HG03571 (cell line): ENCODE results near the gene SUPT4H1.

ENCODE experiments used
- ATAC-seq: cut with Tn5 transposase; IDR thresholded peaks from one replicate; pipeline ENCODE4 v1.9.1; 2021; ENCODE audit not compliant: unreplicated experiment

SUPT4H1 gene

GRCh38 chr17:58307468-58308172 is 44.4 kb downstream of the SUPT4H1 start:
- no peak for ATAC-seq

GRCh38 chr17:58306131-58306951 is 45.7 kb downstream of the SUPT4H1 start:
- ATAC-seq: no peak

GRCh38 chr17:58305626-58306025 is 46.4 kb downstream of the SUPT4H1 start:
- ATAC-seq: no peak

- no peak for ATAC-seq
Observed at GRCh38 chr17:58304750-58305486, 47.1 kb downstream of the SUPT4H1 start.

GRCh38 chr17:58303971-58304749 is 47.8 kb downstream of the SUPT4H1 start:
- no peak for ATAC-seq

GRCh38 chr17:58302919-58303585 is 48.9 kb downstream of the SUPT4H1 start:
- no peak for ATAC-seq

- ATAC-seq: no peak
Observed at GRCh38 chr17:58302171-58302918, 49.7 kb downstream of the SUPT4H1 start.

GRCh38 chr17:58301504-58302150 is 50.4 kb downstream of the SUPT4H1 start:
- ATAC-seq: no peak

- no peak for ATAC-seq
Observed at GRCh38 chr17:58300336-58300735, 51.7 kb downstream of the SUPT4H1 start.
